Mononuclear cell (primary cell): ENCODE data around the gene PRG3. TPM values are rescaled to one million over a fixed set of nuclear protein-coding genes. Genes with fewer than 3 reads are reported as not detected.
"Not testable (repeated sequence)": the region's sequence is repeated elsewhere in the genome, so short reads cannot be mapped to it uniquely, and the experiment has no call there.

ENCODE experiments used
- H3K27me3 ChIP-seq: 2 replicates; pipeline ENCODE4 v1.6.0; 2011; ENCODE audit warnings: low read length, control low read depth; ENCODE audit not compliant: insufficient read depth
- H3K4me1 ChIP-seq: 2 replicates; pipeline ENCODE4 v1.5.1; 2011; ENCODE audit warnings: mild to moderate bottlenecking, low read length, control low read depth; ENCODE audit not compliant: insufficient read depth
- H3K4me3 ChIP-seq: 2 replicates; pipeline ENCODE4 v1.5.1; 2011; ENCODE audit warnings: mild to moderate bottlenecking, low read length, moderate library complexity
- H3K9me3 ChIP-seq: 2 replicates; pipeline ENCODE4 v1.5.1; 2011; ENCODE audit warnings: low read depth, mild to moderate bottlenecking, control low read depth, low read length
- total RNA-seq: library from RNA; depleted of rRNA; stranded (reverse); fragments of >200 nt; gene quantifications from one replicate; pipeline ENCODE4 v1.2.3, GENCODE V29; 2012

The PRG3 gene
- total RNA-seq, 1 donor: not detected

- H3K4me1 ChIP-seq: no peaks in the 10 kb centered on the region
- H3K4me3 ChIP-seq: no peak overlapping the region
- no peaks in the 10 kb centered on the region for H3K9me3 ChIP-seq
- no peaks in the 10 kb centered on the region for H3K27me3 ChIP-seq
These were observed 17.5 kb downstream of the PRG3 start for GRCh38 chr11:57363131-57364080.

GRCh38 chr11:57361926-57362325, 19.0 kb downstream of the PRG3 start:
- no peaks in the 10 kb centered on the region for H3K27me3 ChIP-seq
- no peaks in the 10 kb centered on the region for H3K4me1 ChIP-seq
- H3K9me3 ChIP-seq: no peaks in the 10 kb centered on the region
- no peak overlapping the region for H3K4me3 ChIP-seq

- not testable (repeated sequence) for H3K4me3 ChIP-seq, H3K4me1 ChIP-seq, H3K27me3 ChIP-seq, H3K9me3 ChIP-seq
These were observed 19.5 kb downstream of the PRG3 start for GRCh38 chr11:57361420-57361819.

GRCh38 chr11:57360991-57361390, 20.0 kb downstream of the PRG3 start:
- Histone ChIP-seq H3K4me1 (peaks cover 8% of the 10 kb centered on the region), H3K9me3 (no peaks in the 10 kb centered on the region), H3K4me3 (no peak overlapping the region), H3K27me3 (no peaks in the 10 kb centered on the region)

GRCh38 chr11:57359896-57360690, 20.9 kb downstream of the PRG3 start:
- Histone ChIP-seq H3K4me3 (no peak overlapping the region), H3K4me1 (peaks cover 11% of the 10 kb centered on the region), H3K27me3 (no peaks in the 10 kb centered on the region), H3K9me3 (no peaks in the 10 kb centered on the region)

- H3K9me3 ChIP-seq: no peaks in the 10 kb centered on the region
- peaks cover 18% of the 10 kb centered on the region for H3K4me1 ChIP-seq
- H3K27me3 ChIP-seq: no peaks in the 10 kb centered on the region
- H3K4me3 ChIP-seq: no peak overlapping the region
These were observed 21.6 kb downstream of the PRG3 start for GRCh38 chr11:57359396-57359795.

GRCh38 chr11:57358991-57359390, 22.0 kb downstream of the PRG3 start:
- no peaks in the 10 kb centered on the region for H3K27me3 ChIP-seq
- H3K4me3 ChIP-seq: no peak overlapping the region
- H3K9me3 ChIP-seq: no peaks in the 10 kb centered on the region
- peaks cover 22% of the 10 kb centered on the region for H3K4me1 ChIP-seq

- no peak overlapping the region for H3K4me3 ChIP-seq
- H3K4me1 ChIP-seq: peaks cover 22% of the 10 kb centered on the region
- H3K27me3 ChIP-seq: no peaks in the 10 kb centered on the region
- no peaks in the 10 kb centered on the region for H3K9me3 ChIP-seq
These were observed 22.4 kb downstream of the PRG3 start for GRCh38 chr11:57358543-57358961.

GRCh38 chr11:57357856-57358255, 23.1 kb downstream of the PRG3 start:
- Histone ChIP-seq H3K4me1 (peaks cover 22% of the 10 kb centered on the region), H3K27me3 (no peaks in the 10 kb centered on the region), H3K9me3 (no peaks in the 10 kb centered on the region), H3K4me3 (no peak overlapping the region)

- Histone ChIP-seq H3K27me3 (no peaks in the 10 kb centered on the region), H3K4me1 (peaks cover 22% of the 10 kb centered on the region), H3K4me3 (no peak overlapping the region), H3K9me3 (no peaks in the 10 kb centered on the region)
These were observed 23.6 kb downstream of the PRG3 start for GRCh38 chr11:57357310-57357709.

- Histone ChIP-seq H3K4me1 (peaks cover 22% of the 10 kb centered on the region), H3K9me3 (no peaks in the 10 kb centered on the region), H3K4me3 (no peak overlapping the region), H3K27me3 (no peaks in the 10 kb centered on the region)
These were observed 24.7 kb downstream of the PRG3 start for GRCh38 chr11:57356268-57356667.

- no peaks in the 10 kb centered on the region for H3K9me3 ChIP-seq
- H3K4me3 ChIP-seq: no peak overlapping the region
- peaks cover 22% of the 10 kb centered on the region for H3K4me1 ChIP-seq
- H3K27me3 ChIP-seq: no peaks in the 10 kb centered on the region
These were observed 26.3 kb downstream of the PRG3 start for GRCh38 chr11:57354699-57355098.

- Histone ChIP-seq H3K4me1 (peaks cover 22% of the 10 kb centered on the region), H3K4me3 (no peak overlapping the region), H3K27me3 (no peaks in the 10 kb centered on the region), H3K9me3 (no peaks in the 10 kb centered on the region)
These were observed 27.1 kb downstream of the PRG3 start for GRCh38 chr11:57353852-57354251.

- Histone ChIP-seq H3K9me3 (no peaks in the 10 kb centered on the region), H3K4me3 (no peak overlapping the region), H3K27me3 (no peaks in the 10 kb centered on the region), H3K4me1 (peaks cover 22% of the 10 kb centered on the region)
These were observed 27.5 kb downstream of the PRG3 start for GRCh38 chr11:57353446-57353845.

- H3K27me3 ChIP-seq: no peaks in the 10 kb centered on the region
- no peaks in the 10 kb centered on the region for H3K9me3 ChIP-seq
- no peak overlapping the region for H3K4me3 ChIP-seq
- peaks cover 22% of the 10 kb centered on the region for H3K4me1 ChIP-seq
These were observed 27.9 kb downstream of the PRG3 start for GRCh38 chr11:57353036-57353435.
